H1 (cell line): ENCODE results near the gene MOB3B. TPM values are rescaled to one million over a fixed set of nuclear protein-coding genes. Genes with fewer than 3 reads are reported as not detected.

Experiments used
- CTCF ChIP-seq, 3 experiments: IDR thresholded peaks; 1 replicate in 2 of 3; 2 replicates in 1 of 3; pipeline versions ENCODE4 v1.5.1 to v1.6.1; 2011; ENCODE audit warnings: low read length in 3 of 3, mild to moderate bottlenecking in 3 of 3, inconsistent platforms in 2 of 3, low read depth in 1 of 3, moderate library complexity in 1 of 3; ENCODE audit not compliant: insufficient read depth in 1 of 3; ENCODE audit errors: control extremely low read depth in 1 of 3
- polyA plus RNA-seq, 7 experiments: library from polyadenylated mRNA; depleted of rRNA in 3 of 7; stranded (reverse) in 5 of 7; unstranded in 2 of 7; fragments of >200 nt in 5 of 7; fragments of 200-250 nt in 2 of 7; gene quantifications; 1 replicate in 5 of 7; 2 replicates in 1 of 7; 4 replicates in 1 of 7; pipeline versions ENCODE4 v1.2.1 to v1.2.3, GENCODE V29; 2011 to 2013; ENCODE audit warnings: missing spikeins in 2 of 7, mixed read lengths in 2 of 7
- total RNA-seq: library from RNA; stranded (reverse); fragmentation: NEBNext Ultra II Directional; extraction: Animal tissue kit (Norgen Biotek cat#: 25700); gene quantifications from 2 replicates; pipeline ENCODE4 v1.2.1, GENCODE V29; 2021

The MOB3B gene
- total and polyA plus RNA-seq, 2 of the 8 experiments (the other 6 are each of a cell fraction or from before 2014, with no cell fraction given) = 12.7 to 16.1 TPM

GRCh38 chr9:27426511-27427271 lies 102.9 kb downstream of the MOB3B start (continued):
- no peak for TF ChIP-seq CTCF (IDR thresholded peaks at IDR 0.05; ENCODE audit: control extremely low read depth in 1 of 3, insufficient read depth in 1 of 3, low read depth in 1 of 3, low read length in 3 of 3)
